GM13976 (cell line): ENCODE measurements around the gene RASGEF1C.

Experiments
- DNase-seq: peaks from one replicate; pipeline ENCODE4 v3.0.0; 2012; ENCODE audit warnings: low spot score
- in situ Hi-C: fragments of 300-500 bp; cut with MboI; formaldehyde crosslinking; loops from one replicate; pipeline ENCODE4 v1.12.0; 2022; ENCODE audit warnings: low sequenced_read_pairs, mixed read lengths, inconsistent platforms; ENCODE audit not compliant: unreplicated experiment
- TF ChIP-seq, protein P1 (sequence below): IDR thresholded peaks from 2 replicates; pipeline ENCODE4 v1.5.1; 2012; ENCODE audit warnings: borderline replicate concordance, mild to moderate bottlenecking; ENCODE audit not compliant: insufficient read depth; ENCODE audit errors: extremely low read depth, missing control alignments, control extremely low read depth

Gene RASGEF1C

DNA sequence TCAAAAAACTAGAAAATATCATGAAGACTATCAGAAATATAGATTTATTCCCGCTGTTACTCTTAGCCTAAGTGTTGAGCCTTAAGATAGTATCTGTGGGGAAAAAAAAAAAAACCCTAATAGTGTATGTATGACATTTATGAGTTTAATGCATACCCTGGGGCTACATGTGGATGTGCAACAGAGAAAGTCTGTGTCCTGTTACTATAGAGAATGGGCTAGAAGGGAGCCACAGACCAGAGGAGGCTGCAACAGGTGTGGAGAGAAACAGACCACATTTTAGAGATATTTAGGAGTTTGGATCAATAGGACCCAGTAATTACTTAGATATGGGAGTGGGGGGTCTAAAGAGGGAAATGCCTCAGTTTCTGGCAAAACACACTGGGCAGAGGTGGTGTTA is 152.9 kb downstream of the RASGEF1C start:
- in situ Hi-C loops, result no loop called here
- DNase-seq, result no peak
- TF ChIP-seq, protein P1, sequence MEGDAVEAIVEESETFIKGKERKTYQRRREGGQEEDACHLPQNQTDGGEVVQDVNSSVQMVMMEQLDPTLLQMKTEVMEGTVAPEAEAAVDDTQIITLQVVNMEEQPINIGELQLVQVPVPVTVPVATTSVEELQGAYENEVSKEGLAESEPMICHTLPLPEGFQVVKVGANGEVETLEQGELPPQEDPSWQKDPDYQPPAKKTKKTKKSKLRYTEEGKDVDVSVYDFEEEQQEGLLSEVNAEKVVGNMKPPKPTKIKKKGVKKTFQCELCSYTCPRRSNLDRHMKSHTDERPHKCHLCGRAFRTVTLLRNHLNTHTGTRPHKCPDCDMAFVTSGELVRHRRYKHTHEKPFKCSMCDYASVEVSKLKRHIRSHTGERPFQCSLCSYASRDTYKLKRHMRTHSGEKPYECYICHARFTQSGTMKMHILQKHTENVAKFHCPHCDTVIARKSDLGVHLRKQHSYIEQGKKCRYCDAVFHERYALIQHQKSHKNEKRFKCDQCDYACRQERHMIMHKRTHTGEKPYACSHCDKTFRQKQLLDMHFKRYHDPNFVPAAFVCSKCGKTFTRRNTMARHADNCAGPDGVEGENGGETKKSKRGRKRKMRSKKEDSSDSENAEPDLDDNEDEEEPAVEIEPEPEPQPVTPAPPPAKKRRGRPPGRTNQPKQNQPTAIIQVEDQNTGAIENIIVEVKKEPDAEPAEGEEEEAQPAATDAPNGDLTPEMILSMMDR, result no peak

- TF ChIP-seq, protein P1, result no peak
These were observed 154.8 kb downstream of the RASGEF1C start for GRCh38 chr5:180054226-180054625.

GRCh38 chr5:180053061-180053602 is 155.9 kb downstream of the RASGEF1C start:
- no peak for DNase-seq
- in situ Hi-C loops, result no loop called here
- TF ChIP-seq, protein P1, result no peak

More at GRCh38 chr5:180054226-180054625, 154.8 kb downstream of the RASGEF1C start:
- in situ Hi-C loops, result no loop called here
- DNase-seq, result no peak

- no peak for DNase-seq
- in situ Hi-C loops, result no loop called here
- TF ChIP-seq, protein P1, result no peak
These were observed 156.7 kb downstream of the RASGEF1C start for GRCh38 chr5:180052211-180052818.
